Measurements from ENCODE around the gene CDH22. TPM values are rescaled to one million over a fixed set of nuclear protein-coding genes. Genes with fewer than 3 reads are reported as not detected.

Gene CDH22
- total and polyA plus RNA-seq, 2 experiments from 2014 or later = not detected

DNA sequence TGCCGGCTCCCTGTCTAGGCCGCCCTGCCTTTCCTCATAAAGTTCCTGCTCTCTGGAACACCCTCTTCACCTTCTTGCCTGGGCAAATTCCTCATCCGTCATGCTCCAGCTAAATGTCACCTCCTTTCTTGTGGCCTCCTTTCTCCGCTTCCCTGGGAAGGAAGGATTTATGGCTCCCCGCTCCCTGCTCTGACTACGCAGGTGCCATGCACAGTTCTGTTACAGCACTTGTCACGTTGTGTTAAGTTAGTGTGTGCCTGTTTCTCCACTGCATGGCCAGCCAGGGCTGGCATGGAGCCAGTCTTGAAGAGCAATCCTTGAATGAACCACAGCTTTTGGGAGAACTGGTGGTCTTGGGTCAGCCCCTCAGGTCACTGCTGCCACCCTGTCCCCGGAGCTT, 128.4 kb downstream of the CDH22 start:
- Histone ChIP-seq H3K9me3 (ENCODE audit: low read depth) (no peaks in the 10 kb centered on the region), H3K27ac (no peak overlapping the region), H3K4me1 (ENCODE audit: low read depth) (no peaks in the 10 kb centered on the region), H3K36me3 (no peaks in the 10 kb centered on the region), H3K4me3 (no peak overlapping the region), H3K27me3 (peaks cover 17% of the 10 kb centered on the region)
- no peak for TF ChIP-seq CTCF (IDR thresholded peaks at IDR 0.05; ENCODE audit: low read depth, low read length)
- DNase-seq (ENCODE audit: low read depth in 1 of 2, low spot score in 1 of 2) = peak in 1 of 2 donors; percentile 28

GRCh38 chr20:46178891-46179290, 129.4 kb downstream of the CDH22 start:
- peaks cover 26% of the 10 kb centered on the region for H3K27me3 ChIP-seq
- H3K9me3 ChIP-seq (ENCODE audit: low read depth) = no peaks in the 10 kb centered on the region
- TF ChIP-seq CTCF (IDR thresholded peaks at IDR 0.05; ENCODE audit: low read depth, low read length) = no peak
- H3K36me3 ChIP-seq = no peaks in the 10 kb centered on the region
- H3K4me3 ChIP-seq = no peak overlapping the region
- DNase-seq (ENCODE audit: low read depth in 1 of 2, low spot score in 1 of 2) = no peak
- no peaks in the 10 kb centered on the region for H3K4me1 ChIP-seq (ENCODE audit: low read depth)
- no peak overlapping the region for H3K27ac ChIP-seq

GRCh38 chr20:46177768-46178167, 130.5 kb downstream of the CDH22 start:
- H3K27ac ChIP-seq = no peak overlapping the region
- H3K36me3 ChIP-seq = no peaks in the 10 kb centered on the region
- H3K4me1 ChIP-seq (ENCODE audit: low read depth) = no peaks in the 10 kb centered on the region
- H3K27me3 ChIP-seq = peaks cover 37% of the 10 kb centered on the region
- no peak for TF ChIP-seq CTCF (IDR thresholded peaks at IDR 0.05; ENCODE audit: low read depth, low read length)
- H3K4me3 ChIP-seq = no peak overlapping the region
- DNase-seq (ENCODE audit: low read depth in 1 of 2, low spot score in 1 of 2) = no peak
- H3K9me3 ChIP-seq (ENCODE audit: low read depth) = no peaks in the 10 kb centered on the region

DNA sequence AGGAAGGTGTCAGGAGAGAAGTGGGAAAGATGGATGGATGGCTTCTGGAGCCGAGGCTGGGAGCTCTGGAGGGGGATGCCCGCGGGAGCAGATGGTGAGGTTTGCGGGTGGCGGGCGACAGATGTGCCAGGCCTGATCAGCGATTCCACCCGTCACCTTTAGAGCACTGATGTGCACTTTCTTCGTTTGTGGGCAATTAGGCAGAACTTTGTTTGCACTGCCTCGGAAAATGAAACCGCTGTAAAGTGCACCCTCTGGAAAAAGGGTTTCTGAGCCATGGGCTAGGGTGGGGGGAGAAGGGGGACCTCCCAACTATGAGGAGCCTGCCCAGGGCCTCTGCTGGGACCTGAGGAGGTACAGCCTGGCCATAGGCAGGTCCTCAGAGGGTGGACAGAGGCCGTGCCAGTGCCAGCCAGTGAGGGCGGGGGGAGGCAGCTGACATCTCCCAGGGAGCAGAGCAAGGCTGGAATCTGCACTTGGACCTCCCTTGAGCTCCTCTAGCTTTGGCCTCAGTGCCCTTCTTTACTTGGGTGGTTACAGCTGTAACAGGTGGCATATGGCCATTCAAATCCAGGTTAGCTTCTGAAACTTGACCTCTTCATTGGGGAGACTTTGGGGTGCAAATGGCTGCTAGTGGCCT, 131.4 kb downstream of the CDH22 start:
- Histone ChIP-seq H3K9me3 (ENCODE audit: low read depth) (no peaks in the 10 kb centered on the region), H3K36me3 (no peaks in the 10 kb centered on the region), H3K27ac (no peak overlapping the region), H3K27me3 (peaks cover 46% of the 10 kb centered on the region), H3K4me1 (ENCODE audit: low read depth) (no peaks in the 10 kb centered on the region), H3K4me3 (no peak overlapping the region)
- TF ChIP-seq CTCF (IDR thresholded peaks at IDR 0.05; ENCODE audit: low read depth, low read length) = no peak
- no peak for DNase-seq (ENCODE audit: low read depth in 1 of 2, low spot score in 1 of 2)

GRCh38 chr20:46175127-46175494, 133.2 kb downstream of the CDH22 start:
- H3K4me1 ChIP-seq (ENCODE audit: low read depth) = no peaks in the 10 kb centered on the region
- no peak for TF ChIP-seq CTCF (IDR thresholded peaks at IDR 0.05; ENCODE audit: low read depth, low read length)
- no peak overlapping the region for H3K4me3 ChIP-seq
- H3K27me3 ChIP-seq = peaks cover 46% of the 10 kb centered on the region
- no peak for DNase-seq (ENCODE audit: low read depth in 1 of 2, low spot score in 1 of 2)
- no peaks in the 10 kb centered on the region for H3K9me3 ChIP-seq (ENCODE audit: low read depth)
- H3K27ac ChIP-seq = no peak overlapping the region
- H3K36me3 ChIP-seq = no peaks in the 10 kb centered on the region
